HepG2 (cell line): Measurements from ENCODE around the gene AADAT. TPM values are rescaled to one million over a fixed set of nuclear protein-coding genes. Genes with fewer than 3 reads are reported as not detected.

Source experiments
- SMAD9 ChIP-seq: sonication (generic); formaldehyde crosslinking; IDR thresholded peaks from 2 replicates; pipeline ENCODE4 v1.5.1; 2020; ENCODE audit warnings: mild to moderate bottlenecking, missing genetic modification reagents
- polyA plus RNA-seq, 8 experiments: library from polyadenylated mRNA; depleted of rRNA in 3 of 8; stranded (reverse) in 7 of 8; unstranded in 1 of 8; fragments of >200 nt; fragmentation: Illumina TruSeq in 4 of 8; extraction: Trizol in 4 of 8; gene quantifications; 2 replicates each; pipeline versions ENCODE4 v1.2.1 to v1.2.3, GENCODE V29; 2011 to 2016; ENCODE audit warnings: low read depth in 4 of 8, missing spikeins in 1 of 8, mixed read lengths in 1 of 8; ENCODE audit not compliant: insufficient read depth in 1 of 8
- total RNA-seq, 5 experiments: library from RNA; depleted of rRNA; stranded (reverse); fragments of >200 nt; fragmentation: Illumina TruSeq; extraction: Trizol; gene quantifications; 2 replicates each; pipeline ENCODE4 v1.2.3, GENCODE V29; 2016; ENCODE audit warnings: low read depth in 1 of 5
- TF ChIP-seq, protein P1 (sequence below), 2 experiments: fragments of 450-650 bp in 1 of 2; sonication (generic) in 1 of 2; formaldehyde crosslinking in 1 of 2; IDR thresholded peaks; 2 replicates each; pipeline versions ENCODE4 v1.6.1 to v1.8.0; 2016 to 2022; ENCODE audit warnings: antibody characterized with exemption in 1 of 2, mild to moderate bottlenecking in 1 of 2, missing genetic modification reagents in 1 of 2
- TF ChIP-seq, protein P2 (sequence below): sonication (generic); formaldehyde crosslinking; IDR thresholded peaks from 2 replicates; pipeline ENCODE4 v1.4.0; 2020; ENCODE audit warnings: missing genetic modification reagents, mild to moderate bottlenecking, borderline replicate concordance
- TF ChIP-seq, protein P3 (sequence below): IDR thresholded peaks from 2 replicates; pipeline ENCODE4 v1.6.1; 2016
- TF ChIP-seq, protein P4 (sequence below): sonication (generic); formaldehyde crosslinking; IDR thresholded peaks from 2 replicates; pipeline ENCODE4 v1.4.0; 2020; ENCODE audit warnings: missing genetic modification reagents

The AADAT gene
- total and polyA plus RNA-seq, 2 of the 13 experiments (the other 11 are each of a cell fraction or from before 2014, with no cell fraction given), result 6.1 to 9.1 TPM

DNA sequence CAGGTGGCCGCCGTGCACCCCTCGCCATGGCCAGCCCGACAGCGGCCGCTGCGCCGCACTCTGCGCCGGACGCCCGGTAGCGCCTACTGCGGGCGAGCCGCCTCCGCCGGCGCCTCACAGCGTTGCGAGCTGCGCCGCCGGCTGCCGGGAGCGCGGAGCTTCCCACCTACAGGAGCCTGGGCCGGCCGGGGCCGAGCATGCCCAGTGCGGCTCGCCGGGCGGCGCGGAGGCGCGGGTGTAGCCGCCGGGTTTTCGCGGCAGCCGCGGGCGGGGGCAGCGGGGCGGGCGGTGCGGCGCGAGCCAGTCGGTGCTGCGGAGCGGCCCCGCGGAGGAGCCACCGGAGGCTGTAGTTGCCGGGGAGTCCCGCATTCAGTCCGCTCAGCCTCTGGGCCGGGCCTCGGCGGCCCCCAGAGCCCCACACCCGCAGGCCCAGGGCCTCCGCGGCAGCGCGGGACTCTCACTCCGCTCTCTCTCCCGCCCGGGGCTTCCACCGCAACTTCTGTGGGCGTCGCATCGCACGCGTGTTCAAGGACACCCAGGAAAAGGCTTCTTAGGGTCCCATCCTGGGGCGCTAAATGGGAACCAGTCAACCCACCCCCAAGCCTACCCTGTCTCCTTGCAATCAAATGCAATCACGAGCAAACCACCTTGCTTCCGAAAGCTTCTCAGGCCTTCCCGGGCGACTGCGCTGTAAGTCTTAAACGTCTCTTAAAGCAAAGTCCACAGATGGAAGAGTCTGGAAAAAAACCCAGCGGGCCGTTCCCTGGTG lies 63.3 kb downstream of the AADAT start, which contains the start of gene MFAP3L (continued):
- TF ChIP-seq, protein P1, sequence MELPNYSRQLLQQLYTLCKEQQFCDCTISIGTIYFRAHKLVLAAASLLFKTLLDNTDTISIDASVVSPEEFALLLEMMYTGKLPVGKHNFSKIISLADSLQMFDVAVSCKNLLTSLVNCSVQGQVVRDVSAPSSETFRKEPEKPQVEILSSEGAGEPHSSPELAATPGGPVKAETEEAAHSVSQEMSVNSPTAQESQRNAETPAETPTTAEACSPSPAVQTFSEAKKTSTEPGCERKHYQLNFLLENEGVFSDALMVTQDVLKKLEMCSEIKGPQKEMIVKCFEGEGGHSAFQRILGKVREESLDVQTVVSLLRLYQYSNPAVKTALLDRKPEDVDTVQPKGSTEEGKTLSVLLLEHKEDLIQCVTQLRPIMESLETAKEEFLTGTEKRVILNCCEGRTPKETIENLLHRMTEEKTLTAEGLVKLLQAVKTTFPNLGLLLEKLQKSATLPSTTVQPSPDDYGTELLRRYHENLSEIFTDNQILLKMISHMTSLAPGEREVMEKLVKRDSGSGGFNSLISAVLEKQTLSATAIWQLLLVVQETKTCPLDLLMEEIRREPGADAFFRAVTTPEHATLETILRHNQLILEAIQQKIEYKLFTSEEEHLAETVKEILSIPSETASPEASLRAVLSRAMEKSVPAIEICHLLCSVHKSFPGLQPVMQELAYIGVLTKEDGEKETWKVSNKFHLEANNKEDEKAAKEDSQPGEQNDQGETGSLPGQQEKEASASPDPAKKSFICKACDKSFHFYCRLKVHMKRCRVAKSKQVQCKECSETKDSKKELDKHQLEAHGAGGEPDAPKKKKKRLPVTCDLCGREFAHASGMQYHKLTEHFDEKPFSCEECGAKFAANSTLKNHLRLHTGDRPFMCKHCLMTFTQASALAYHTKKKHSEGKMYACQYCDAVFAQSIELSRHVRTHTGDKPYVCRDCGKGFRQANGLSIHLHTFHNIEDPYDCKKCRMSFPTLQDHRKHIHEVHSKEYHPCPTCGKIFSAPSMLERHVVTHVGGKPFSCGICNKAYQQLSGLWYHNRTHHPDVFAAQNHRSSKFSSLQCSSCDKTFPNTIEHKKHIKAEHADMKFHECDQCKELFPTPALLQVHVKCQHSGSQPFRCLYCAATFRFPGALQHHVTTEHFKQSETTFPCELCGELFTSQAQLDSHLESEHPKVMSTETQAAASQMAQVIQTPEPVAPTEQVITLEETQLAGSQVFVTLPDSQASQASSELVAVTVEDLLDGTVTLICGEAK (IDR thresholded peaks at IDR 0.05), result no peak
- TF ChIP-seq, protein P1 (CRISPR knock-in tag; IDR thresholded peaks at IDR 0.05), result no peak
- TF ChIP-seq, protein P2, sequence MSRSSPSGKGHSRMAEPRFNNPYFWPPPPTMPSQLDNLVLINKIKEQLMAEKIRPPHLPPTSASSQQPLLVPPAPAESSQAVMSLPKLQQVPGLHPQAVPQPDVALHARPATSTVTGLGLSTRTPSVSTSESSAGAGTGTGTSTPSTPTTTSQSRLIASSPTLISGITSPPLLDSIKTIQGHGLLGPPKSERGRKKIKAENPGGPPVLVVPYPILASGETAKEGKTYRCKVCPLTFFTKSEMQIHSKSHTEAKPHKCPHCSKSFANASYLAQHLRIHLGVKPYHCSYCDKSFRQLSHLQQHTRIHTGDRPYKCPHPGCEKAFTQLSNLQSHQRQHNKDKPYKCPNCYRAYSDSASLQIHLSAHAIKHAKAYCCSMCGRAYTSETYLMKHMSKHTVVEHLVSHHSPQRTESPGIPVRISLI (CRISPR knock-in tag), result no peak
- TF ChIP-seq, protein P3, sequence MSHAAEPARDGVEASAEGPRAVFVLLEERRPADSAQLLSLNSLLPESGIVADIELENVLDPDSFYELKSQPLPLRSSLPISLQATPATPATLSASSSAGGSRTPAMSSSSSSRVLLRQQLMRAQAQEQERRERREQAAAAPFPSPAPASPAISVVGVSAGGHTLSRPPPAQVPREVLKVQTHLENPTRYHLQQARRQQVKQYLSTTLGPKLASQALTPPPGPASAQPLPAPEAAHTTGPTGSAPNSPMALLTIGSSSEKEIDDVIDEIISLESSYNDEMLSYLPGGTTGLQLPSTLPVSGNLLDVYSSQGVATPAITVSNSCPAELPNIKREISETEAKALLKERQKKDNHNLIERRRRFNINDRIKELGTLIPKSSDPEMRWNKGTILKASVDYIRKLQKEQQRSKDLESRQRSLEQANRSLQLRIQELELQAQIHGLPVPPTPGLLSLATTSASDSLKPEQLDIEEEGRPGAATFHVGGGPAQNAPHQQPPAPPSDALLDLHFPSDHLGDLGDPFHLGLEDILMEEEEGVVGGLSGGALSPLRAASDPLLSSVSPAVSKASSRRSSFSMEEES (CRISPR knock-in tag), result no peak
- no peak for TF ChIP-seq SMAD9 (CRISPR knock-in tag)
- TF ChIP-seq, protein P4, sequence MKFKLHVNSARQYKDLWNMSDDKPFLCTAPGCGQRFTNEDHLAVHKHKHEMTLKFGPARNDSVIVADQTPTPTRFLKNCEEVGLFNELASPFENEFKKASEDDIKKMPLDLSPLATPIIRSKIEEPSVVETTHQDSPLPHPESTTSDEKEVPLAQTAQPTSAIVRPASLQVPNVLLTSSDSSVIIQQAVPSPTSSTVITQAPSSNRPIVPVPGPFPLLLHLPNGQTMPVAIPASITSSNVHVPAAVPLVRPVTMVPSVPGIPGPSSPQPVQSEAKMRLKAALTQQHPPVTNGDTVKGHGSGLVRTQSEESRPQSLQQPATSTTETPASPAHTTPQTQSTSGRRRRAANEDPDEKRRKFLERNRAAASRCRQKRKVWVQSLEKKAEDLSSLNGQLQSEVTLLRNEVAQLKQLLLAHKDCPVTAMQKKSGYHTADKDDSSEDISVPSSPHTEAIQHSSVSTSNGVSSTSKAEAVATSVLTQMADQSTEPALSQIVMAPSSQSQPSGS (CRISPR knock-in tag), result no peak
